ENCODE measurements around the gene HOXB5.

HOXB5 gene

GRCh38 chr17:48559122-48559839 lies 34.3 kb downstream of the HOXB5 start:
- no peak for DNase-seq (ENCODE audit: low read depth)

GRCh38 chr17:48558831-48559121 lies 34.8 kb downstream of the HOXB5 start:
- DNase-seq (ENCODE audit: low read depth): no peak

GRCh38 chr17:48558057-48558830 lies 35.3 kb downstream of the HOXB5 start:
- no peak for DNase-seq (ENCODE audit: low read depth)

GRCh38 chr17:48556576-48557401 lies 36.8 kb downstream of the HOXB5 start:
- DNase-seq (ENCODE audit: low read depth): no peak

GRCh38 chr17:48556229-48556575 lies 37.4 kb downstream of the HOXB5 start:
- no peak for DNase-seq (ENCODE audit: low read depth)

GRCh38 chr17:48555258-48556228 lies 38.0 kb downstream of the HOXB5 start:
- DNase-seq (ENCODE audit: low read depth): peak; percentile 17

GRCh38 chr17:48554412-48555257 lies 38.9 kb downstream of the HOXB5 start:
- DNase-seq (ENCODE audit: low read depth): no peak

- no peak for DNase-seq (ENCODE audit: low read depth)
Observed at GRCh38 chr17:48553826-48554225, 39.8 kb downstream of the HOXB5 start.

GRCh38 chr17:48553190-48553547 lies 40.4 kb downstream of the HOXB5 start:
- no peak for DNase-seq (ENCODE audit: low read depth)

GRCh38 chr17:48552466-48553189 lies 41.0 kb downstream of the HOXB5 start:
- no peak for DNase-seq (ENCODE audit: low read depth)

GRCh38 chr17:48551596-48552465 lies 41.7 kb downstream of the HOXB5 start:
- DNase-seq (ENCODE audit: low read depth): no peak

- no peak for DNase-seq (ENCODE audit: low read depth)
Observed at GRCh38 chr17:48551214-48551555, 42.4 kb downstream of the HOXB5 start.

GRCh38 chr17:48550502-48551213 lies 42.9 kb downstream of the HOXB5 start:
- no peak for DNase-seq (ENCODE audit: low read depth)

GRCh38 chr17:48549914-48550501 lies 43.6 kb downstream of the HOXB5 start:
- no peak for DNase-seq (ENCODE audit: low read depth)

GRCh38 chr17:48549281-48549630 lies 44.3 kb downstream of the HOXB5 start:
- no peak for DNase-seq (ENCODE audit: low read depth)

- DNase-seq (ENCODE audit: low read depth): no peak
Observed at GRCh38 chr17:48548523-48549280, 44.9 kb downstream of the HOXB5 start.

GRCh38 chr17:48547808-48548522 lies 45.6 kb downstream of the HOXB5 start:
- DNase-seq (ENCODE audit: low read depth): no peak

Measured in non-pigmented ciliary epithelial cell (primary cell).